Activated CD4-positive, alpha-beta T cell treated with anti-CD3 and anti-CD28 coated beads, Interleukin-2, Interleukin-4, amounts not matched to agents 100 ng/mL and 50 ng/mL, durations not matched to agents 16 hours and 8 hours (primary cell): ENCODE results near the gene GNG14.
"Not testable (repeated sequence)": the region's sequence is repeated elsewhere in the genome, so short reads cannot be mapped to it uniquely, and the experiment has no call there.

Source experiments
- DNase-seq: peaks from one replicate; pipeline ENCODE4 v3.0.0-alpha.2; 2020; ENCODE audit warnings: low spot score

The GNG14 gene

DNA sequence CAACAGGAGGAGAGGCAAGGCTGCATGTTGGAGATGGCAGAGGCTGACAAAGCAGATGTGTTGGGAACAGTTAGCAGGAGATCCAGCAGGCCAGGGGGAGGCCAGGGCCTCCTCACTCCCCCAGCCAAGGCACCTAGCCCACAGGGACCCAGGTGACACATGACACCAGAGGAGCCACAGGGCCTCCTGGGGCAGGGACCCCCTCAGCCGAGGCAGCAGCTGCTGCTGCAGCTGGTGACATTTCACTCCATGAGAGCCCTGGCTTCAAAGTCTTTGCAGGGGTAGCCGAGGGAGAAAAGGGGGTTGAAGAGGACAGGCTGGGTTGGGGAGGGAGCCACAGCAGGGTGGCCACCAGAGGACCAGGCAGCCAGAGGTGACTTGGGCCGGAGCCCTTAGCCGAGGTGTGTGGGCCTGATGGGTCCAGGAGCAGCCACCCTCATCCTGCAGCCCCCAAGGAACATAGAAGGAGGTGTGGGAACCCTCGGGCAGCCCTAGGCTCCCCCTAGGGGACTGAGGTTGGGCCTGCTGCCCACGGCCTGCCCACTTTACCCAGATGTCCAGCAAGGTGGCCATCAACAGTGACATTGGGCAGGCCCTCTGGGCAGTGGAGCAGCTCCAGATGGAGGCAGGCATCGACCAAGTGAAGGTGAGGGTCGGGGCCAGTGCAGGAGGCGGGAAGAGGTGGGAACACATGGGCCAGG is at the start of gene GNG14:
TSS of gene GNG14 (plus strand) at position 503 of the 701 bp plus-strand sequence. CDS start at position 554, 51 bp downstream.
- DNase-seq: no peak

DNA sequence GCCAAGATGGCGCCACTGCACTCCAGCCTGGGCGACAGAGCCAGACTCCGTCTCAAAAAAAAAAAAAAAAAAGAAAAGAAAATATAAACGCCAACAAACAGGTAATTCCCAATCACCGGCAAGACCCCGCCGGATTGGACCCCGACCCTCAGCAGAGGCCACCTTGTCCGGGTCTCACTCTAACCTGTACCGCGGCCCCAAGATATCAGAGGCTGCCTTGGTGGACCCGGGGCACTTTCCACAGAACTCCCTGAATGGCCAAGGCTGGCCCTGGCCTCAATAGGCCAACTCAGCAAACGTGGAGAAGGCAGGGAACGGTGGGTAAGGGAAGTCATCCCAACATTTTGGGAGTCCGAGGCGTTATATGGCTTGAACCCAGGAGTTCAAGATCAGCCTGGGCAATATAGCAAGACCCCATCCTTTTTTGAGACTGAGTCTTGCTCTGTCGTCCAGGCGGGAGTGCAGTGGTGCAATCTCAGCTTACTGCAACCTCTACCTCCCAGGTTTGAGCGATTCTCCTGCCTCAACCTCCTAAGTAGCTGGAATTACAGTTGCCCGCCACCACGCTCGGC is 49.1 kb upstream of the GNG14 start:
- DNase-seq: no peak

DNA sequence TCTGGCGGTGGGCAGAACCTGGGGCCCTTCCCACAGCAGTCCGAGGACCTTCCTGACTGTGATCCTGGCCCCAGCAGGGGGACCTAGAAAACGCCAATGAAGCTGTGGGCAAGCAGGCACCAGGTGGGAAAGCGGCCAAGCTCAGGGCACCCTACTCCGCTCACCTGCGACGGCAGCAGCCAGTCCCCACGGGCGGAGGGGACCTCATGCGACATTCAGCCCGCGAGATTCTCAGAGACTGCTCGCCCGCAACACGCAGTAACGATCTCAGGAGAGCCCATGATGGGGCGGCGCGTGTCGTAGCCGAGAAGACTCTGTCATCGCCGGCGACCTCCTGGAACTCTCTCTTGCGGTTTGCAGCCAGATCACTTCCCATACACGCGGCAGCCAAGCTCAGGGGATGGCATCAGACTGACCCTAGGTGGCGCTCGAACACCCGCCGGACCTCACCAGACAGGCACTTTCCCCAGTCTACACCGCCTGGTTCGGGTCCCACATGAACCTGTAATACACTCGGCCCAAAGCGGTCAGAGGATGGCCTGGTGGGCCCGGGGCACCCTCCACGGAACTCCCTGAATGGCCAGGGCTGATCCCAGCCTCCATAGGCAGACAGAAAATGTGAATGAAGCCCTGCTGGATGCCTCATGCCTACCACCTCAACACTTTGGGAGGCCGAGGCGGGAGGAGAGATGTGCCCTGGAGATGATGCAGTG is 47.7 kb upstream of the GNG14 start:
- DNase-seq: peak; percentile 88

DNA sequence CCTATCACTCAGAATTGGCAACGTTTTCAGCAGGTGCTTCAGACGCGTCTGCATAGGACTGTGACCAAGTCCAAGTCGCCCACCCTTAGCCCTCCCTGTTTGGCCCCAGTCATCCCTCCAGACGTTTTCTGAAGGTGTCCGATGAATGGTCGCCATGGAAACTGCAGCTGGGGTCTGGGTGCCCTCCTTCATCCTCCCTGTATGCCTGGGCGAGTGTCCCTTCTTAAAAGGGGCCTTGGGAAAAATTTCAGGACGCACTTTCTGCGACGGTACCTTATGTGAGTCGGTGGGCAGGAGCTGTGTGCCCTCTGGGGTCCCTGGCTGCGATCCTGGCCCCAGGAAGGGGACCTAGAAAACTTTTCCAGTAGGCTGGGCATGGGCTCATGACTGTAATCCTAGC is 46.3 kb upstream of the GNG14 start:
- no peak for DNase-seq

DNA sequence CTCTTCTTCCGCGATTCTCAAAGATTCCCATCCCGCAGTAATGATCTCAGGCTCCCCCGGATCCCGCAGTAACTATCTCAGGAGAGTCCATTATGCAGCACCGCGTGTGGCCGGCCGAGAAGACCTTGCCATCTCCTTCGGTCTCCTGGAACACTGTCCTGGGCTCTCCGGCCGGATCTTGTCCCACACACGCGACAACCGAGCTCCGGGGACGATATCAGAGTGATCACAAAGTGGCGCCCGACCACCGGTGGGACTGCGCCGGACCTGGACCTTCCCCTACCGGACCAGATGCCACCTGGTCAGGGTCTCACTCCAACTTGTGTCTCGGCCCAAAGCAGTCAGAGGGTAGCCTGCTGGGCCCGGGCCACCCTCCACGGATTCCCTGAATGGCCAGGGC is 45.3 kb upstream of the GNG14 start:
- no peak for DNase-seq

DNA sequence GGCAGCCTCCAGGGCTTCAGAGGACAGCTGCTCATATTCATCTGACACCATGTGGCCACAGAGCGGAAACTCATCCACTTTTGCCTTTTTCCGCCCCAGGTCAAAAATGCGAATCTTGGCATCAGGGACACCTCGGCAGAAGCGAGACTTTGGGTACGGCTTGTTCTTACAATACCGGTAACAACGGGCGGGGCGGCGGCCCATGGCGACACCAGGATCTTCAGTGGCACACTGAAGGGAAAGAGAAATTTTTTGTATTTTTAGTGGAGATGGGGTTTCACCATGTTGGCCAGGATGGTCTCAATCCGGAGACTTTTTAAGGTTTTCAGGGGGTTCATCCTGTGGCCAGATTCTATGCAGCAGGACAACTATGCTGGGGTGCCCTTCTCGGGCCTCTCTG is 44.1 kb upstream of the GNG14 start:
- DNase-seq: not testable (repeated sequence)

DNA sequence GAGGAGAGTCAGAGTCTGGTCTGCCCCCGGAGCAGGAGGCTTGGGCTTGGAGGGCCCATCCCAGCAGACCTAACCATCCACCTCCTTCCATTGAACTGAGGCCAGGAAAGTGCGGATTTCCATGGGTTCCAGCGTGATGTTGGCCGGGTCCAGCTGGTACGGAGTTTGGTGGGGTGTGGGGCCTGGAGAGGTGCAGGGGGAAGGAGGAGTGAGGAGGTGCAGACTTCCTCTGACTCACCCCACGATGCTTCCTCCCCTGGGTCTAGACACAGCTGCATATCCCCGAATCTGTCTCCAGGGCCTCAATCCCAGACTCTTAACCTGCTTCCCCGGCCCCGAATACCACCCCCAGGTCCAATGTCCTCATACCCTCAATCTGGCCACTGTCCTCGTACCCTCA is 41.2 kb upstream of the GNG14 start:
- no peak for DNase-seq

DNA sequence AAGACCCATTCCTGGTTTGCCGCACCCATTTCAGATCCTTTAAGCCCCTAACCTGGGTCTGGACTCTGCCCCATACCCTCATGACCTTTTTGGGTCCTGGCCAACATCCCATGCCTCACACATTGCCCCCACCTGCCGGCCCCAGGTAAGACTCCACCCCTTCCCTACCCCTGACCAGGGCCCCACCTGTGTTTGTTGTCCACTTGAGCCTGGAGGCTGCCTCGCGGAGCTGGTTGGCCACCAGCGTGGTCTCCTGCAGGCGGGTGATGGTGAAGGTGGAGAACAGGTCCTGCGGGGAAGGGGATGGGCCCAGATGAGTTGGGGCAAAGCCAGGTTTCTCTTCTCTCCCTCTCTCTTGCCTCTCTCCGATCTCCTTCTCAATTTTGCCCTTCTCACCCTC is 40.8 kb upstream of the GNG14 start:
- DNase-seq: no peak

DNA sequence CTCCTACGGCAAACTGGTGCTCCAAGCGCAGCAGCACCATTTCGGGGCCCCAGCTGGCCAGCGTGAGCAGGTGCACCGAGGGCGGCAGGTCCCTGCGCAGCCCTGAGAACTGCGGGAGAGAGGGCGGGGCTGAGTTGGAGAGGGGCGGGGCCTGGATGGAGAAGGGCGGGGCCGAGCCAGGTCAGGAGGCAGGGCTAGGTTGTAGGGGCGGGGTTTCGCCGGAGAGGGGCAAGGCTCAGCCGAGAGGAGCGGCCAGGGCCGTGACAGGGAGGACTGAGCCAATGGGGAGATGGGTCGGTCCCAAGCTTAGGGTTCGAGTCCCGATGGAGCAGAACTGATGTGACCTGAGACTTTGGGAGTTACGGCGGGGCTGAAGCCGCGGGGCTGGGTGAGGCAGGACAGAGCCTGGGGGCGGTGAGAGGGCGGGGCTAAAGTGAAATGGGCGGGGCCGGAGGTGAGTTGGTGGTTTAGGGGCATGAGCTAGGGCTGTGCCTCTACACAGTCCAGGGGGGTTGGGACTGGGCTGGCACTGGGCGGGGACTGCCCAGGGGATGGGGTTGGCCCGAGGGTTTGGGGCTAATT is 40.2 kb upstream of the GNG14 start:
- no peak for DNase-seq

DNA sequence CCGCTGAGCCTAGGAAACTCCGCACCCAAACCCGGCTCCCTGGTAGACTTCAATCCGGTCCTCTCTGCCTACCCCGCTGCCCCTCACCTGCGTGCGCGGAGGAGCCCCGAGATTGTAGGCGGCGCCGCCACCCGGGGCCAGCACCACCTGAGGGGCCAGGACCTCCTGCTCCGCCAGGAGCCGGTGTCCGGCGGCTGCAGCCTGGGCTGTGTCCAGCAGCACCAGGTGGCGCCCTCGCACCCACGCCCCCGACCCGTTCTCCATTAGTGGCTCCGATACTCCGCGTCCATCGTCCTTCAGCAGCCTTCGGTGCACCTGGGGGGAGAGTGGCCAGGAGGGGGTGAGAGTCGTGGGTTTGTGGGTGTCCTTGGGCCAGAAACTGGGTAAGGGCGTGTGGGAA is 39.7 kb upstream of the GNG14 start:
- DNase-seq: no peak

DNA sequence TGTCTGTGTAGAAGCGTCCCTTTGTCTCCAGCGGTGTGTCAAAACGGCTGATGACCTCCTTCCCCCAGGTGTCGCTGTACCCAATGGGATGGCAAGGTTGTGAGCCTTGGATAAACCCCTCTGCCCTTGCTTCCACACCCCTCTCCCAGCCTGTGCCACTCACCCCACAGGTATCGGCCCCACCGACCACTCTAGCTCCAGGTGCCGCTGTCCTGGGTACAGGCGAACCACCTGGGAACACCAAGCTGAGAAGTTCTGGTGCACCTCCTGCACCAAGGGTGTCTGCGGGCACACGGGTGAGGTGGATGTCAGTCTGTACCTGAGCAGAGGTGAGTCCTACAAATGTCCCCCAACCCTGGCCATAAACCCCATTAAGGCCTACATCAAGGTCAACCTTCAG is 37.9 kb upstream of the GNG14 start:
- DNase-seq: no peak

DNA sequence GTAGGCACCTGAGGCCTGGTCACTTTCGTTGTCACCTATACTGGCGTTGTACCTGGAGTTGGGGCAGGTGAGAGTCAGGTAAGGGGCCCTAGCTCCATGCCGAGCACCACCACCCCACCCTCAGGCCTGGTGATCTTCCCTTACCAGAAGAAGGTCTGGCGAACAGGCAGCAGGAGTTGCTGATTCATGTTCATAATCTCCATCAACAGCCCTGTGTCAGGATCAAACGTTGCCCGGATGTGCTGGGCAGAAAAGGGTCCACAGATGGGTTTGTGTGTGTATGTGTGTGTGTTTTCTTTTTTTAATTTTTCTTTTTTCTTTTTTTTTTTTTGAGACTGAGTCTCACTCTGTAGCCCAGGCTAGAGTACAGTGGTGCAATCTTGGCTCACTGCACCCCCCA is 35.6 kb upstream of the GNG14 start:
- DNase-seq: no peak

DNA sequence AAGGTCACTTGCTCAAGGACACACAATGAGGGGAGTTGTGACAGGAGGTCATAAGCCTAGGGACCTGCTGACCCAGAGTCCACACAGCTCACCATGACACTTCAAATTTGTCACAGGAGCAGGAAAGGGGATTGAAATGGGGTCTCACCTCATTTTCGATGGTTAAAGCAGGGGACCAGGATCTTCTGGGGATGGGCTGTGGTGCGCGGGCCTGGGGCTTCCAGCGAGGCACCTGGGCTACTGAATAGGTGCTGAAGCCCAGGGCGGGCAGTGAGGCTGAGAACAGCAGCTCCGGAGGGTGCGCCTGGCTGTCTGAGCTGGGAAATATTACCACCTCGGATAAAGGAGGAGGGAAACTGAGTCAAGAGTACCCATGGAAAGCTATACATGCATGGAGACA is 32.3 kb upstream of the GNG14 start:
- DNase-seq: no peak

DNA sequence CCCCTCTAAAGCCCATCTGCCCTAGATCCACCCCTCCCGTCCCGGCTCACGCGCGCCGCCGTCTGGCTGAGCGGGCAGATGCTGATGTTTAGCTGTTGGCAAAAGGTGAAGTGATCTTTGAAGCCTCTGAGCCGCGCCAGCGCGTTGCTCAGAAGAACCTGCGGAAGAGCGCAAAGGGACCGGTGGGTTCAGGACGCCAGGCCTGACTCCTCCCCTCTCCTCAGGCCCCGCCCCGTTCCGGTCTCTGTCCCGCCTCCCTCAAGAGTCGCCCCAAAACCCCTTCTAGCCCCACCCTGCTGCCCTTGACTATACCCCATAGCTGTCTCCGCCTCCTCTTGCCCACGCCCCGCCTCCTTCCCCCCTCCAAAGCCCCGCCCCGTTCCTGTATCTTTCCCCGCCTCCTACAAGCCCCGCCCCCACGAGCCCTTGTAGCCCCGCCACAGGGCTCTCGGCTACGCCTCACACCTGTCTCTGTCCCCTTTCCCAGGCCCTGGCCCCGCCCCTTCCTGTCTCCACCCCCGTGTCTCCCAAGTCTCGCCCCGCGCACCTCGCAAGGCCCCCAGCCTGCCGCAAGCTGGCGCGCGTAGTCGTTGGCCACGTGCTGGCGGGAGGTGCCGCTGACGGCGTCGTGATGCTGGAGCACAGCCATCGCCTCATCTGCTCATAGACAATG is 30.8 kb upstream of the GNG14 start:
- DNase-seq: no peak

DNA sequence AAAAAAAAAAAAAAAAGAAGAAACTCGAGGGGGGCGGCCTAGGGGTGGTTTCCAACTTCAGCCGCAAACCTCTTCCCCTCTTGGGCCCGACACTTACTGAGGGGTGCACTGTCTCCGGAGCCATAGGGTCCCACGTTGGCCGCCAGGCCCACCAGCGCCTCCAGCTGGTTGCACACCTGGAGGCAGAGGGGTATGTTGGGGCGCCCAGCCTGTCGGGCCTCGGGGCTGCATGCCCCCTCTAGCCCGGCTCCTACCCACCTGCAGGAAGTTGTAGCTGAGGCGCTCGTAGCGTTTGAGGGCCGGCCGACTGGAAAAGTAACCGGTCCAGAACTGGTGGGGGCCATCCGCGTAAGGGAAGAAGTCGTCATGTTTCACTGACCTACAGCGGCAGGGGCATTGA is 29.8 kb upstream of the GNG14 start:
- no peak for DNase-seq

DNA sequence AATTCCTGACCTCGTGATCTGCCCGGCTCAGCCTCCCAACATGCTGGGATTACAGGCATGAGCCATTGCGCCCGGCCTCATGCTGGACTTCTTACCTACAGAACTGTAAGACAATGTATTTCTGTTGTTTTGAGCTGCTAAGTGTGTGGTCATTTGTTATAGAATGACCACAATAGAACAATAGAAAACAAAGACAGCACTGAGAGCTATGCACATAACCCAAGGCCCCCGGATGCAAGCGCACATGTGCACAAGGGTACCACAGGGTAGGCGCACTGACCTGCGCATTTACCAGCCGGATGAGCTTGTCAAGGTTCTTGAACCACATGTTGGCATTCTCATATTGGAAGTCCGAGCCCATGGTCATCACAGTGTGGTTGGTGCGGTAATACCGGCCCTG is 26.8 kb upstream of the GNG14 start:
- no peak for DNase-seq

DNA sequence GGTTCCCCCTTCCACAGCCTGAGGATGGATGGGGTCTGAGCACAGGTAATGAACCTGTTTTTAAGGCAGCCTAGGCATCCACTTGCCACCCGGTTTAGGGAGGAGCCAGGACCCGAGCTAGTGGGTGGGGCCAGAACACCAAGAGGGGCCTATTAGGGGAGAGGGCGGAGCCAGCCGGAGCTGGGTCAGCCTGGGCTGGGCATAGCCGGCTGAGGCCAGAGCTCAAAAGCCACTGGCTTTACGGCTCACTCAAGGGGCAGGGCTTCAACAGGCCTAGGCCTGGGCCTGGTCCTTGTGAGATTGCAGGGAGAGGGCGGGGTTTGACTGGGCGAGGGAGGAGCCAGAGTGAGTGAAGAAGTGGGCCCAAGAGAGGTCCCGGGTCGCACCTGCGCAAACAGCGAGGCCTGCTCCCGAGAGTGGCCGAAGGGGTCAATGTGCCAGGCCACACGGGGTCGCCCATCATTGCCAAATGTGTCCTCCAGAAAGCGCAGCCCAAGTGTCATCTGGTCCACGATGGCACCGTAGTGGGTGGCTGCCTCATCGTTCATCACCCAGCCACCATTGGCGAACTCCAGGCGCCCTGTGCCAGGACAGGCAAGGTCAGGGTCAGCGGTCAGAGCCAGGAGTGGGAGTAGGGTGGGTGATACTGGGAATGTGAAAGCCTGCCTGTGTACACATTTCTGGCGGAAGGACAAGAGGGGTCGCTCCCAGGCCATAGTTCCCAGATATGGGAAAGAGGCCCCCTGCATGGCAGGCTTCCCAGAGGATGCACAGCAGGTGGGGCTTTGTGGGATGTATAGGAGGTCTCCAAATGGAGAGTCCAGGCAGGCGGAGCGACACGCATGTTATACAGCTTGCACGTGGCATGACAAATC is 23.2 kb upstream of the GNG14 start:
- no peak for DNase-seq

DNA sequence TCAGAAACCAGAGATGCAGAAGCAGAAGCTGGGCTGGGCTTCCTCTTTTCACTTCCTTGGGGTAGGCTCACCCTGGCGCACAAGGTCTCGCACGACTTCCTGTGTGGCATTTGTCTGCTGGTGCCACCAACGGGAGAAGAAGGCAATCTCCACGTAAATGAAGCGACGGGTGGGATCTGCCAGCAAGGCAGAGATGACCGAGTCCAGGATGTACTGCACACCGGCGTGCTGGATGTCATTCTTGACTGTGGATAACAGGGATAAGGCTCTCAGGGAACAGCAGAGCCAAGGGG is 22.6 kb upstream of the GNG14 start:
- DNase-seq: peak; percentile 80

DNA sequence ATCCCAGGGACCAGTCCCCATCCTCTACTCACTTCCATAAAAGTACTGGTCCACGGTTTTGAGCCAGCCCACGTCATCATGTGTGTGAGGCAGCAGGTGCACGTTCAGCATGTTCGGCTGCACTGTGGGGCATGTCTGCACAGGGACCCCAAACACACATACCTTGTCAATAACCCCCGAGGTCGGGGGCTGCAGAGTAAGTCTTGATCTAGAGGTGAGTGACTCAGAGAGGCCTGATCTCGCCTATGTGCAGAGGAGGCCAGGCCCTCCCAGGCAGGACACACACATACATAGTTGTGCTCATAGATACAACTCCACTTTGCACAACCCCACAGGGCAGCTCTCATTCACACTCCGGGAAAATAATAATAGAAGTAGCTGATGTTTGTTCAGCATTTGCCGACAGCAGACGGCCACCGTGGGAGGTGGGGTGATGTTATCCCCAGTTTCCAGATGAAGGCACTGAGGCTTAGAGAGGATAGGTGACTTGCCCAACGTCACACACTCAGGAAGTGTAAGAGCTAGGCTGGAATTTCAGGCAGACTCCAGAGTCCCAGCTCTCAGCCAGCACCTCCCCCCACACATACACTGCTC is 22.0 kb upstream of the GNG14 start:
- DNase-seq: no peak

DNA sequence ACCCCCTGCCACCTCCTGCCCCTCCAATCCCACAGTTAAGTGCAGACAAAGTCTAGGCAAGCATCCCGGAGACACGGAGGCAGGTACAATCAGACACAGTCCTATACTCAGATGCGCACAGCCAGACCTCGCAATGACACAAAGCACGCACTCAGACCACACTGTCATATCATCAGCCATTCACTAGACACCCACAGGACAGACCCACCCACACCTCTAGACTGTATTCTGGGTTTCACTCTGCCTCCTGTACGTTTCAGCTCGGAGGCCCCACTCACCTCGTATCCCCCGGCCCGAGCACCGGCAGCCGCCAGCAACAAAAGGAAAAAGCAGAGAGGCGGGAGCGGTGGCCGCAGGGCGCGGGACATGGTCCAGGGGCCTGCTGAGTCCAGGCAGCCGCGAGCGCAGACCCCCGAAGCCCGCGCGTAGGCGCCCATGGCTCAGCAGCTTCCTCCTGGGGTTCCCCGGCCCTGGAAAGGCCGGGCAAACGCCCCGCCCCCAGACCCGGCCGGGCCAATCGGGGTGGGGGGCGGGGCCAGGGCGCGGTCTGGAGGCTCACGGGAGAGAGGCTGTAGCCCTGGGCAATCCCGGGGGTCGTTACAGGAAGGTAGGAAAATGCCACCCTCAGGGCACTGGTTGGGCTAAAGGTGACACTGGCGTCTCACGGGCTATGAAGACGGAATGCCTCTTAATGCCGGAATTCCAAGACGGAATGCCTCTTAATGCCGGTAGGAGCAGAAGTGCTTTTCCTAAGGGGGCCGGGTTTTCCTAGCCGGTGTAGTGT is 21.3 kb upstream of the GNG14 start, which contains the start of the genes MAN2B1 and WDR83:
TSS of gene MAN2B1 (minus strand) at position 478 of the 784 bp plus-strand sequence. CDS start at position 437, 41 bp downstream.
TSS of gene WDR83 (plus strand) at position 543 of the 784 bp plus-strand sequence. CDS start 2,984 bp downstream, outside the sequence.
- DNase-seq: peak; percentile 74
